ENCODE results near the gene NRXN3. TPM values are rescaled to one million over a fixed set of nuclear protein-coding genes. Genes with fewer than 3 reads are reported as not detected.

Gene NRXN3
- total and polyA plus RNA-seq, 2 of the 13 experiments (the other 11 are each of a cell fraction or from before 2014, with no cell fraction given), result 0.03 TPM; not detected in 1

DNA sequence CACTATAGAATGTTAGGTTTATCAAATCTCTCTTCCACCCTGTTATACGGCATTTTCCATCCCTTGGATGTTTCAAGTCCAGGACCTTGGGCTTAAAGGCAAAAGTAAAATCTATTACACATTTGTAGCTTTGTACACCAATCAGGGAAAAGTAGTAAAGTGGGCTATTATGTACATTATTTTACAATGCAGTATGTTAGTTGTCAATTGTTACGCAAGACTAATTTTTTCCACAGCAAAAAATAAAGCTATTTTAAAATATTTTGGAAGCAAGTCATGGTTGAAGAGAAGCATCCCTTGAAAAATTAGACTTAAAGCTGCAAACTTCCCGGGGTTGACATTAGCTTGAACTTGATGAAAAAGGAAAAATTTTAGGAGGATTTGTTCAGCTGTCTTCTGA is 1564.9 kb downstream of the NRXN3 start:
- FAIRE-seq, result no peak
- 30% methylated on average over 3 of the region's 3 CpGs for WGBS (ENCODE audit: low lambda C conversion rate)

DNA sequence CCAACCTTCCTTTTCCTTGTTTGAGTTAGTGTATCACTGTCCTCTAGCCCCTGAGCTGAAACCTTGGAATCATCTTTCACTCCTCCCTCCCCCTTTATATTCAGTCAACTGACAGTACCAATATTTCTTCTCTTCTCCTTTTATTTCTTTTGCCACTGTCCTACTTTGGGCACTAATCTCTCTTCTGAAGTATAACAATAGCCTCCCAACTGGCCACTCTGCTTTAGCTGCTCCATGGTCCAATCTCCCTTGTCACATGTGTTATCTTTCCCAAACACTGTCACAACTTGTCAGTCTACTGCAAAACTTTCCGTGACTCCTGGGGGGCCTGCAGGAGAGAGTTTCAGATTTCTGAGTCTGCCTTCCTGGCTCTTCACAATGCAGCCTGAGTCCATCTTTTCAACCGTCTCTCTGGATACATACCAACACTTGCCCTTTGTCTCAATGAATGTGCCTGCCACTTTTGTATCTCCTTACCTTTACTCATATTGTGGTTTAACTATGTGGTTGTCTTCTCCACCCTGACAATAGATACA is 1570.0 kb downstream of the NRXN3 start:
- intact Hi-C loops (cut with micrococcal nuclease; ENCODE audit: unreplicated experiment), result no loop called here
- no peak overlapping the region for H3K4me3 ChIP-seq (replicated peaks in 1 of 3; ENCODE audit: insufficient read depth in 1 of 3, low read depth in 2 of 3, low read length in 3 of 3)
- no peak overlapping the region for H2AFZ ChIP-seq (ENCODE audit: low read length)
- 11% methylated on average over 2 of the region's 2 CpGs for WGBS (ENCODE audit: low lambda C conversion rate)
- ATAC-seq (no peak), FAIRE-seq (no peak), DNase-seq (ENCODE audit: low spot score) (no peak)
- no peaks in the 10 kb centered on the region for H3K27me3 ChIP-seq (ENCODE audit: control insufficient read depth in 1 of 2, insufficient read depth in 2 of 2, low read length in 2 of 2)
- H3K36me3 ChIP-seq (replicated peaks in 1 of 2; ENCODE audit: control insufficient read depth in 1 of 2, insufficient read depth in 2 of 2, low read length in 2 of 2), result no peaks in the 10 kb centered on the region
- no peak overlapping the region for H3K9ac ChIP-seq (ENCODE audit: insufficient read depth, low read depth, low read length)
- no peaks in the 10 kb centered on the region for H3K79me2 ChIP-seq (ENCODE audit: insufficient read depth, low read length)
- ChIA-PET CTCF (ENCODE audit: low intra/inter-chr PET ratio, low total read pairs) (no interaction called here), POLR2A (no interaction called here)
- H3K4me2 ChIP-seq (ENCODE audit: low read depth, low read length), result no peak overlapping the region
- no peaks in the 10 kb centered on the region for H3K4me1 ChIP-seq (ENCODE audit: insufficient read depth, low read length)
- peaks cover 87% of the 10 kb centered on the region for H3K9me3 ChIP-seq (ENCODE audit: low read length)
- no TSS peak for BruUV-seq (replicated peaks)
- H3K27ac ChIP-seq (ENCODE audit: extremely low read length, insufficient read depth, low read length), result no peak overlapping the region
- H4K20me1 ChIP-seq (ENCODE audit: insufficient read depth, low read length), result no peaks in the 10 kb centered on the region
- in situ Hi-C loops (cut with HindIII; ENCODE audit: extremely low pct_ligation_motif_present, low pct_unique_long_range_greater_than_20kb), result no loop called here
- TF ChIP-seq ZNF720 (CRISPR knock-in tag; IDR thresholded peaks at IDR 0.05), result no peak
- no peak for TF ChIP-seq FOXO1 (CRISPR knock-in tag; IDR thresholded peaks at IDR 0.05)
- TF ChIP-seq, protein P1, sequence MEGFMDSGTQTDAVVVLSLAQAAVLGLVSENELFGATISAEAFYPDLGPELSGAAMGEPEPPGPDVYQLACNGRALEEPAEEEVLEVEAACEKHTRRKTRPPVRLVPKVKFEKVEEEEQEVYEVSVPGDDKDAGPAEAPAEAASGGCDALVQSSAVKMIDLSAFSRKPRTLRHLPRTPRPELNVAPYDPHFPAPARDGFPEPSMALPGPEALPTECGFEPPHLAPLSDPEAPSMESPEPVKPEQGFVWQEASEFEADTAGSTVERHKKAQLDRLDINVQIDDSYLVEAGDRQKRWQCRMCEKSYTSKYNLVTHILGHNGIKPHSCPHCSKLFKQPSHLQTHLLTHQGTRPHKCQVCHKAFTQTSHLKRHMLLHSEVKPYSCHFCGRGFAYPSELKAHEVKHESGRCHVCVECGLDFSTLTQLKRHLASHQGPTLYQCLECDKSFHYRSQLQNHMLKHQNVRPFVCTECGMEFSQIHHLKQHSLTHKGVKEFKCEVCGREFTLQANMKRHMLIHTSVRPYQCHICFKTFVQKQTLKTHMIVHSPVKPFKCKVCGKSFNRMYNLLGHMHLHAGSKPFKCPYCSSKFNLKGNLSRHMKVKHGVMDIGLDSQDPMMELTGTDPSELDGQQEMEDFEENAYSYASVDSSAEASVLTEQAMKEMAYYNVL (CRISPR knock-in tag; IDR thresholded peaks at IDR 0.05; ENCODE audit: borderline replicate concordance), result no peak

More for the DNA sequence above, 1564.9 kb downstream of the NRXN3 start:
- ATAC-seq, result no peak
- Histone ChIP-seq H4K20me1 (ENCODE audit: insufficient read depth, low read length) (no peaks in the 10 kb centered on the region), H3K79me2 (ENCODE audit: insufficient read depth, low read length) (no peaks in the 10 kb centered on the region), H3K4me1 (ENCODE audit: insufficient read depth, low read length) (no peaks in the 10 kb centered on the region), H3K4me3 (replicated peaks in 1 of 3; ENCODE audit: insufficient read depth in 1 of 3, low read depth in 2 of 3, low read length in 3 of 3) (no peak overlapping the region), H2AFZ (ENCODE audit: low read length) (no peak overlapping the region), H3K36me3 (replicated peaks in 1 of 2; ENCODE audit: control insufficient read depth in 1 of 2, insufficient read depth in 2 of 2, low read length in 2 of 2) (no peaks in the 10 kb centered on the region), H3K9ac (ENCODE audit: insufficient read depth, low read depth, low read length) (no peak overlapping the region), H3K9me3 (ENCODE audit: low read length) (peaks cover 84% of the 10 kb centered on the region), H3K4me2 (ENCODE audit: low read depth, low read length) (no peak overlapping the region), H3K27ac (ENCODE audit: extremely low read length, insufficient read depth, low read length) (no peak overlapping the region), H3K27me3 (ENCODE audit: control insufficient read depth in 1 of 2, insufficient read depth in 2 of 2, low read length in 2 of 2) (no peaks in the 10 kb centered on the region)
- CTCF ChIA-PET (ENCODE audit: low intra/inter-chr PET ratio, low total read pairs), result no interaction called here
- POLR2A ChIA-PET, result no interaction called here
- intact Hi-C loops (cut with micrococcal nuclease; ENCODE audit: unreplicated experiment) (no loop called here), in situ Hi-C loops (cut with HindIII; ENCODE audit: extremely low pct_ligation_motif_present, low pct_unique_long_range_greater_than_20kb) (no loop called here)
- TF ChIP-seq ATAD3A (CRISPR knock-in tag; IDR thresholded peaks at IDR 0.05) (no peak), CEBPB (IDR thresholded peaks at IDR 0.05; ENCODE audit: borderline replicate concordance, low read depth, low read length) (peak; percentile 59; the same call in 1 of the 2 replicates)
- TF ChIP-seq, protein P2, sequence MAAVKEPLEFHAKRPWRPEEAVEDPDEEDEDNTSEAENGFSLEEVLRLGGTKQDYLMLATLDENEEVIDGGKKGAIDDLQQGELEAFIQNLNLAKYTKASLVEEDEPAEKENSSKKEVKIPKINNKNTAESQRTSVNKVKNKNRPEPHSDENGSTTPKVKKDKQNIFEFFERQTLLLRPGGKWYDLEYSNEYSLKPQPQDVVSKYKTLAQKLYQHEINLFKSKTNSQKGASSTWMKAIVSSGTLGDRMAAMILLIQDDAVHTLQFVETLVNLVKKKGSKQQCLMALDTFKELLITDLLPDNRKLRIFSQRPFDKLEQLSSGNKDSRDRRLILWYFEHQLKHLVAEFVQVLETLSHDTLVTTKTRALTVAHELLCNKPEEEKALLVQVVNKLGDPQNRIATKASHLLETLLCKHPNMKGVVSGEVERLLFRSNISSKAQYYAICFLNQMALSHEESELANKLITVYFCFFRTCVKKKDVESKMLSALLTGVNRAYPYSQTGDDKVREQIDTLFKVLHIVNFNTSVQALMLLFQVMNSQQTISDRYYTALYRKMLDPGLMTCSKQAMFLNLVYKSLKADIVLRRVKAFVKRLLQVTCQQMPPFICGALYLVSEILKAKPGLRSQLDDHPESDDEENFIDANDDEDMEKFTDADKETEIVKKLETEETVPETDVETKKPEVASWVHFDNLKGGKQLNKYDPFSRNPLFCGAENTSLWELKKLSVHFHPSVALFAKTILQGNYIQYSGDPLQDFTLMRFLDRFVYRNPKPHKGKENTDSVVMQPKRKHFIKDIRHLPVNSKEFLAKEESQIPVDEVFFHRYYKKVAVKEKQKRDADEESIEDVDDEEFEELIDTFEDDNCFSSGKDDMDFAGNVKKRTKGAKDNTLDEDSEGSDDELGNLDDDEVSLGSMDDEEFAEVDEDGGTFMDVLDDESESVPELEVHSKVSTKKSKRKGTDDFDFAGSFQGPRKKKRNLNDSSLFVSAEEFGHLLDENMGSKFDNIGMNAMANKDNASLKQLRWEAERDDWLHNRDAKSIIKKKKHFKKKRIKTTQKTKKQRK (IDR thresholded peaks at IDR 0.05; ENCODE audit: low read length), result no peak
- no peak for DNase-seq (ENCODE audit: low spot score)
- no TSS peak for BruUV-seq (replicated peaks)

Measured in HepG2 (cell line).